ENCODE results near the gene TMEM252.

DNA sequence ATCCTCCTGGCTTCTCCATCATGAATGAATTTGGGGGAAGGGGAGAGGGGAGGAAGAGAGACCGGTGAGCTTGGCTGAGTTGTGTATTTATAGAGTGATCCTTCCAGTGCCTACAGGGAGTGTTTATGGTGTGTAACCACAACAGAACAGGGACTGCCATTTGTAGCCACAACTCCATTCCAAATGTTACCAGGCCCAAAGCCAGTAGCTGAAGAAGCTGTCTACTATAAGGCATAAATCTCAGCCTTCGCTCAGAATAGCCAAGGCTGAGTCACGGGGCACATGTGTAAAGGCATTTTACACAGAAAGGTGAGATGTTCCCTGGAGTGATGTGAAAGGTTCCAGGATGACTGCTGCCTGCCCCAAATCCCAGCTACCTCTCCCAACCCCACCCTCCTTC is 2.5 kb downstream of the TMEM252 start:
- TF ChIP-seq, protein P1, sequence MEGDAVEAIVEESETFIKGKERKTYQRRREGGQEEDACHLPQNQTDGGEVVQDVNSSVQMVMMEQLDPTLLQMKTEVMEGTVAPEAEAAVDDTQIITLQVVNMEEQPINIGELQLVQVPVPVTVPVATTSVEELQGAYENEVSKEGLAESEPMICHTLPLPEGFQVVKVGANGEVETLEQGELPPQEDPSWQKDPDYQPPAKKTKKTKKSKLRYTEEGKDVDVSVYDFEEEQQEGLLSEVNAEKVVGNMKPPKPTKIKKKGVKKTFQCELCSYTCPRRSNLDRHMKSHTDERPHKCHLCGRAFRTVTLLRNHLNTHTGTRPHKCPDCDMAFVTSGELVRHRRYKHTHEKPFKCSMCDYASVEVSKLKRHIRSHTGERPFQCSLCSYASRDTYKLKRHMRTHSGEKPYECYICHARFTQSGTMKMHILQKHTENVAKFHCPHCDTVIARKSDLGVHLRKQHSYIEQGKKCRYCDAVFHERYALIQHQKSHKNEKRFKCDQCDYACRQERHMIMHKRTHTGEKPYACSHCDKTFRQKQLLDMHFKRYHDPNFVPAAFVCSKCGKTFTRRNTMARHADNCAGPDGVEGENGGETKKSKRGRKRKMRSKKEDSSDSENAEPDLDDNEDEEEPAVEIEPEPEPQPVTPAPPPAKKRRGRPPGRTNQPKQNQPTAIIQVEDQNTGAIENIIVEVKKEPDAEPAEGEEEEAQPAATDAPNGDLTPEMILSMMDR (IDR thresholded peaks at IDR 0.05; ENCODE audit: low read length): no peak
- TF ChIP-seq EZH2phosphoT487 (IDR thresholded peaks at IDR 0.05; ENCODE audit: low read length) (no peak), EZH2 (optimal IDR thresholded peaks at IDR 0.05; ENCODE audit: low read depth, low read length) (no peak)
